GM21576 (cell line): Measurements from ENCODE around the gene NDFIP2.
A peak's percentile ranks its signal among the peaks of the same experiment; 100 is the strongest.

Source experiments
- ATAC-seq: cut with Tn5 transposase; IDR thresholded peaks from one replicate; pipeline ENCODE4 v1.9.1; 2021; ENCODE audit warnings: mild to moderate bottlenecking, moderate library complexity; ENCODE audit not compliant: unreplicated experiment

The NDFIP2 gene, protein sequence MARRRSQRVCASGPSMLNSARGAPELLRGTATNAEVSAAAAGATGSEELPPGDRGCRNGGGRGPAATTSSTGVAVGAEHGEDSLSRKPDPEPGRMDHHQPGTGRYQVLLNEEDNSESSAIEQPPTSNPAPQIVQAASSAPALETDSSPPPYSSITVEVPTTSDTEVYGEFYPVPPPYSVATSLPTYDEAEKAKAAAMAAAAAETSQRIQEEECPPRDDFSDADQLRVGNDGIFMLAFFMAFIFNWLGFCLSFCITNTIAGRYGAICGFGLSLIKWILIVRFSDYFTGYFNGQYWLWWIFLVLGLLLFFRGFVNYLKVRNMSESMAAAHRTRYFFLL

DNA sequence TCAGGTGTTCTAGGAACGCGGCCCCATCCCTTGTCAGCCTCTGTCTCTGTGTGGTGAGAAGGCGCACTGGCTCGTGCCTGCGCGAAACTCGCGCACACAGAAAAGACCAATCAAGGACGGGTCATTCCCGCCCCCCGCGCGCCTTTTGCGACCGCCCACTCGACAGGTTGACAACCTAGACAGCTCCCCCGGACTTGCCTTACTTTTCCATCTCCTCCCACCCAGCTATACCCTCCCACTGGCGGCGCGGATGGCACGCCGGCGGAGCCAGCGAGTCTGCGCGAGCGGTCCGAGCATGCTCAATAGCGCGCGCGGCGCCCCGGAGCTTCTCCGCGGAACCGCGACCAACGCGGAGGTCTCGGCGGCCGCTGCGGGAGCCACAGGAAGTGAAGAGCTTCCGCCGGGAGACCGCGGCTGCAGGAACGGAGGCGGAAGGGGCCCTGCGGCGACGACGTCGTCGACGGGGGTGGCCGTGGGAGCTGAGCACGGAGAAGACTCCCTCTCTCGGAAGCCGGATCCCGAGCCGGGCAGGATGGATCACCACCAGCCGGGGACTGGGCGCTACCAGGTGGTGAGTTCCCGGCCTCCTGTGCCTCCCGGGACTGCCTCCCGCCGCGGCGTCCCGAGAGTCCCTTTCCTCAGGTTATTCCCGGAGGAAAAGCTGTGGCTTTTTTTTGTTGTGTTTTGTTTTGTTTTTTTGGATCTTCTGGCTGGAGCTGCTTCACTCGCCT lies at the start of gene NDFIP2:
TSS of gene NDFIP2 (plus strand) at position 202 of the 731 bp plus-strand sequence. CDS start at position 251, 49 bp downstream.
- ATAC-seq, result peak; percentile 87

DNA sequence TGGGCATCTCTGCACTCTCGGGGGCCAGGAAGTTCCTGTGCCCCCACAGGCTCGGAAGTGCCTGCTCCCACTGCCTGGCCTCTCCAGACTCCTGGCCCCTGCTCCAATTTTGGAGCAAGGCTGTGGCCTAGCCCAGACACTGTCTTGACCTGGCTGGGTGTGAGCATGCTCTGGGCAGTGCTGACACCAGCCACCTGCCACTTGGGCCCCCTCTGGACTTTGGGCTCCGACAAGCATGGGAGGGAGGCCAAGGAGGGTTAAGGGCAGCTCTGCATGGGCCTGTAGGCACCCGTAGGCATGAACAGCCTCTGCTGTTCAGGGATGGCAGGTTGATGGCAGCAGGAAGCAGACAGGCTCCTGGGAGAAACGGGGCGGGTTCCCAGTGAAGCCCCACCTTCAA lies 48.9 kb upstream of the NDFIP2 start:
- ATAC-seq, result no peak

DNA sequence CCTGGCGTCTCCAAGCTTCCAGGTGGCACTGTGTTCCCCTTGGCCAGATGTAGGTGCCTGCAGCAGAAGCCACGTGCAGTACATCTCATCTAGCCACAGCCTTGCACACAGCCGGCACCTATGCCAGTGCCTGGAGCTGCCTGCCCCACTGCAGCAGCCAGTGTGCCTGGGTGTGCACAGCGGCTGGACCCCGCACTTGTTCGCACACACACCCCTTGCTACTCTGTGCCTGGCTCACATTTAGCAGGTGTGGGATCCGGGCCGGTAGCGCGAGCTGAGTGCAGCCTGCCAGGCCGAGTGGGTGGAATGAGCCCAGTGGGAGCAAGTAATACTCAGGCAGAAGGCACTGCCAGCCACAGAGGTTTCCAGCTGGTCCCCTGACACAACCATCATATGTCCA lies 48.0 kb upstream of the NDFIP2 start:
- ATAC-seq, result no peak

DNA sequence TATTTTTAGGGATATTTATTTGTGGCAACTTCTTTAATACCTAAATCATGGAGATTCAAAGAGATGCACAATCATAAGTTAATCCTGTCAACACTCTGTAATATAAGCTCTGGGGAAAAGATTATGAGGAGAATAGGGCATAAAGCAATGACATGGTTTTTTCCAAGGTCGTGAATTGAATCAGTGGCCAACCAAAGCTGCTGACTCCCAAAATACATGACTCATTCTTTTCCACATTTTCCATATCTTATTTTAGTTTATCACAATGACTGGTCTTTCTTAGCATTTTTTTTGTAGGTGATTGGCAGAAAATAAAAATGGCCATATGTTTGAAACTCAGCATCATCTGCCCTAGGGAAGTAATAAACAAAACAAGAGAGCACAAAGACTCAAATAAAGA lies 46.4 kb upstream of the NDFIP2 start:
- no peak for ATAC-seq

DNA sequence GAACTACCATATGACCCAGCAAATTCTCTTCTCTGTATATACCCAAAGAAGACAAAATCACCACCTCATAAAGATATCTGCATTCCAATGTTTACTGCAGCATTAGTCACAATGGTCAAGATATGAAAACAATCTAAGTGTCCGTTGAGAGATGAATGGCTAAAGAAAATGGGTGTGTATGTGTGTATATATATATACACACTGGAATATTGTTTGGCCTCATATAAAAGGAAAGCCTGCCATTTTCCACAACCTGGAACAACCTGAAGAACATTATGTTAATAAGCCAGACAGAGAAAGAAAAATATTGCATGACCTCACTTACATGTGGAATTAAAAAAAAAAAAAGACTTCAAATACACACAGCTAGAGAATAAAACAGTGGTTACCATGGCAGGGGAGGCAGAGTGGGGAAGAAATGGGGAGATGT lies 45.4 kb upstream of the NDFIP2 start:
- ATAC-seq, result no peak

DNA sequence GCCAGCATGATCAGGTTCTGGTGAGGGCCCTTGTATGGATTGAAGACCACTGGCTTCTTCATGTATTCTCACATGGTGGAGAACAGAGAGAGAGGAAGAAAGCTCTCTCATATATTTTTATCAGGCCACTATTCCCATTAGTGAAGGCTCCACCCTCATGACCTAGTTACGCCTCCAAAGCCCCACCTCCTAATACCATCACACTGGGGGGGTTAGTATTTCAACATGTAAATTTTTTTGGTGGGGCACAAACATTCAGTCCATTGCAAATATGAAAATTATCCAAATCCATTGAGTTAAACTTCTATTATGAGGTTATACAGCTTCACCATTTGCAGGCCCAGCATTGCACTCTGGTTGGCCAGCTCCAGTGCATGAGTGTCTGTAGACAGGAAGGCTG lies 41.7 kb upstream of the NDFIP2 start:
- no peak for ATAC-seq

DNA sequence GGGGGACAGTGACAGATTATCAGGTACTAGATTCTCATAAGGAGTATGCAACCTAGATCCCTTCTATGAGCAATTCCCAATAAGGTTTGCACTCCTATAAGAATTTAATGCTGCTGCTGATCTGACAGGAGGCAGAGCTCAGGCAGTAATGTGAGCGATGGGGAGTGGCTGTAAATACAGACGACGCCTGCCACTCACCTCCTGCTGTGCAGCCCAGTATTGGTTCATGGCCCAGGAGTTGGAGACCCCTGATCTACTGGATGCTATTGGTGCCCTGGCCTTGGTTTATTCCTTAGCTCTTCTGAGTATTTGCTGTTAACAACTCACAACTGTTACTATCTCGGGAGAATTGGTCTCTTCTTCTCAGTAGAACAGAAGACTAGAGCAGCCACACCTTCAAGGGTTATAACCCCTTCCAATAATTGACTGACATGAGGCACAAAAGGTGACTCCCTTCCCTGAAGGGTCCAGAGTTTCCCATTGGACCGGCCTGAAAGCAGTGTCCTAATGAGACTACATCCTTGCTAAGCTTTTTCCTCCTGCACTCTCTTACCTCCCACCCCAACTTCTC lies 39.9 kb upstream of the NDFIP2 start:
- ATAC-seq, result no peak

DNA sequence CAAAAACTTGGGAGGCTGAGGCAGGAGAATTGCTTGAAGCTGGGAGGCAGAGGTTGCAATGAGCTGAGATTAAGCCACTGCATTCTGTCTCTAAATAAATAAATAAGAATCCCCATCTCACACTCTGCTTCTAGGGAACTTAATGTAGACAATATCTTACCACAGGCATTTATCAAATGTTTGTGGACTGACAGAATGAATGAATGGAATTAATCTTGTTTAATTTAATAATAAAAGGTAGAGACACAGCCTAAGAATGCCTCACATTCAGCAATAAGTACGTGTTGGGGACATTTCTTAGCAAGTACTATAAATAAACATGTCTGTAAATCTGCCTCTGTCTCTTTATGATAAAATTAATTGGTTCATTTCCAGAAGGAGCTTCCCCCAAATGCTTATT lies 38.7 kb upstream of the NDFIP2 start:
- no peak for ATAC-seq

DNA sequence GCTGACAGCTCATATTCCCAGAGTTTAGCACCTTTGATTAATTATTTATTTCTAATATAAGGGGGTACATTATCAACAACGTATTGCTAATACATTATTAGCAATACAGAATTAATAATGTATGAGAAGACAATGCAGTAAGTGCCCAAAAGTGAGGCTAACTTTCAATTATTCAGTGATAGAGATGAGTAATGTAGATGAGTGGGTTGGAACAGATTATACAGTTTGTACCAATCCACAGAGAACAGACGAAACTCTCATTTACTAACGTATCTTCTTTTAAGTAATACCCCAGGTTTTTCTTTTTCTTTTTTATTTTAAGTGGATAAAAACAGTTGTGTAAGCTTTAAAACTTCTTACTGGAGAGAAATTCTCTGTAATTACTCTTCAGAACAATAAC lies 38.2 kb upstream of the NDFIP2 start:
- no peak for ATAC-seq

DNA sequence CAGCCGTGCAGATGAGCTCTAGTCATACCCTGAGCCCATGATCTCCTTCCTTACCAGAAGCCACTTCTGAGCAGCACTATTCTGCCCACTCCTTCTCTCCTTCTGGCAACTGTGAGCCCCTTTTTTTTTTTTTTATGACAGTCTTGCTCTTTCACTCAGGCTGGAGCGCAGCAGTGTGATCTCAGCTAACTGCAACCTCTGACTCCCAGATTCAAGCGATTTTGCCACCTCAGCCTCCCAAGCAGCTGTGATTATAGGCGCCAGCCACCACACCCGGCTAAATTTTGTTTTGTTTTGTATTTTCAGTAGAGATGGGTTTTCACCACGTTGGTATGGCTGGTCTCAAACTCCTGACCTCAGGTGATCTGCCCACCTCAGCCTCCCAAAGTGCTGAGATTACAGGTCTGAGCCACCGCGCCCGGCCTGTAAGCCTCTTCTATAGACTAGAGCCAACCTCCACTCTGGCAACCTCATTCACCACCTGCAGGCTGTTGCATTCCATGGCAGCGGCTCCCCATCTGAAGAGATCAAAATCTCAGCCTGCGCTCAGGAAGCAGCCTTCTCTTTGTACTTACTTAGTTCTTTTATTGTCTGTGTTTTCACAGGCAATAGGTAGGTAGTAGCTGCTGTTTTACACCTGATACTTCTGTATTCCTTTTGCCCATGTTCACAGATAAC lies 34.8 kb upstream of the NDFIP2 start:
- no peak for ATAC-seq

DNA sequence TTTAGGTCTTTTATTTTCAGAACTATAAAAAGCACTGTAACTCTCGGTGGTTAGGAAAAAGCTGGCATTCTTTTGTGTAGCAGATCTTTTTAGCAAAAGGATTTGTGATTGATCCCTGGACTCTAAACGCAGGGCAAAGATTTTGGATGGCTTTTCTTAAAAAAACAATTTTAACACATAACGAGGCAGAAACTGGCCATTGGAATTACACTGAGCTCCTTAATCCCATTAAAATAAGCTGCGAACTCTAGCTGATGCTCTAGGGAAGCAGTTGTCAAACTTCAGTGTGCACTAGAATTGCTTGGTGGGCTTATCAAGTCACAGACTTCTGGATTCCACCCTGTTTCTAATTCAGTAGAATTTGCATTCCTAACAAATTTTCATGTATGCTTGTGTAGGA lies 33.8 kb upstream of the NDFIP2 start:
- ATAC-seq, result no peak

DNA sequence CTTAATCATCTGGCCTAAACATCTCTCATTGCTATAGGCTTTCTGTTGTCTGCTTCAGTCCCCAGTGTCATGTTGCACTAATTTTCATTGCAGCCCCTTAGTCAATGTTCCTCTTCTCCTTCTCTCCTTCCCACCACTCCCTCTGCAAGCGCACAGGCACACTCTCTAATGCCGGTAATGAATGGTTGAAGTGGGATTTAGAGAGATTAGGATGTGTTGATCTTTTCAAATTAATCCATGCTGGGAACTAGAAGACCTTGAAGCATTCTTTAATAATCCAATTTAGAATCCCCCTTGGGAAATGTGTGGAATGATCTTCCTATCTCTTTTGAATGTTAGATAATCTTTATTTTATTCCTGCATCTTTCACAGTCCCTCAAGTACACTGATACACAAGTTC lies 33.2 kb upstream of the NDFIP2 start:
- no peak for ATAC-seq

DNA sequence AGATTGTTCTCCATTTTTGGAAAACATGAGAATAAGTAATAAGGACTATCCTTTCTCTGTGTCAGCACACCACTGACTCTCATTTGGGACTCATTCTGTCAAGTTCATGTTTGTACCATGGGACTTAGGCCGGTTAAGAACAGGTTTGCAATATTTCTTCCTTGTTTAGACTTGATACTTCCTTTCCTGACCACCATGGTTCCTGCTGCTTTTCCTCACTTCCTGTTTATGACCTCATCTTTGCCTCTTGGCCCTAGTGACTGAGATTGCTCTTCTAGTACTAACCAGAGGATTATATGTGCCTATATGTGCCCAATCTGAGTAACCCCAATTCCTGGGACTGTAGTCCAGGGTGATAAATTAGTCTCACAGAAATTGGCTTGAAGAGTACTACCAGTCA lies 32.5 kb upstream of the NDFIP2 start:
- no peak for ATAC-seq

DNA sequence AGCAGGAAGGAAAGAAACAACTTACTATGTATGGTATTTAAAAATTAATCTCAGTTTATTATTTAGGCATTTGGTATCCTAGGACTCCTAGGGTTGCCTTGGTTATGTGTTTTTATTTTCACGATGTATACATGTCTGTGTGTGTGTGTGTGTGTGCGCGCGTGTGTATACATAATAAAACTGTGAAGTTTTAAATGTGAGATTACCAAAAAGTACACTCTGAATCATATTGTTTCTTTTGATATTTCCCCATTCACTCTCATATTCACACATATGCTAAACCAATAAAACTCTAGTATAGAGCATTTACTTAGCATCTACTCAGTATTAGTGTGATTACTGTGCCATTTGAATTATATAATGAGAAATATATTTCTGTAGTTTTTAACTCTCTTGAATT lies 30.8 kb upstream of the NDFIP2 start:
- ATAC-seq, result no peak

DNA sequence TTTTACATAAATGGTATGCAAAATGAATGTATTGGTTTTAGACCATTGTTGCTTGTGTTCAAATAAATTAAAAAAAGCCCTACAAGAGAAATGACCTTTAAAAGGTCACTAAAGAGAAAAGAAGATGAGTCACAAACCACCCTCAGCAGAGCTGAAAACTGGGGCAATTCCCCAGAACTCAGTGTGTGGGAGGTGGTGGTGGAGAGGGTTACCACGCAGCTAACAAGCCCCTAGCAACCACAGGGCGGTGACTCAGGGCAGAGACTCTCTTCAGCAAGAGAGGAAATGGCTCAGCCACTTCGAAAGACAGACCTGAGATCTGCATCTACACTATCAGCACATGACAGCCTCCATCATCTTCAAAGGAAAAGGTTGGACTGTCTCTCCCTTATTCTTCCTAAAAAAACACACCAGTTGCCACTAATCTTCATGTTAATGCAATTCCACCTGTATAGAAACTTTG lies 29.4 kb upstream of the NDFIP2 start:
- ATAC-seq, result peak; percentile 100

DNA sequence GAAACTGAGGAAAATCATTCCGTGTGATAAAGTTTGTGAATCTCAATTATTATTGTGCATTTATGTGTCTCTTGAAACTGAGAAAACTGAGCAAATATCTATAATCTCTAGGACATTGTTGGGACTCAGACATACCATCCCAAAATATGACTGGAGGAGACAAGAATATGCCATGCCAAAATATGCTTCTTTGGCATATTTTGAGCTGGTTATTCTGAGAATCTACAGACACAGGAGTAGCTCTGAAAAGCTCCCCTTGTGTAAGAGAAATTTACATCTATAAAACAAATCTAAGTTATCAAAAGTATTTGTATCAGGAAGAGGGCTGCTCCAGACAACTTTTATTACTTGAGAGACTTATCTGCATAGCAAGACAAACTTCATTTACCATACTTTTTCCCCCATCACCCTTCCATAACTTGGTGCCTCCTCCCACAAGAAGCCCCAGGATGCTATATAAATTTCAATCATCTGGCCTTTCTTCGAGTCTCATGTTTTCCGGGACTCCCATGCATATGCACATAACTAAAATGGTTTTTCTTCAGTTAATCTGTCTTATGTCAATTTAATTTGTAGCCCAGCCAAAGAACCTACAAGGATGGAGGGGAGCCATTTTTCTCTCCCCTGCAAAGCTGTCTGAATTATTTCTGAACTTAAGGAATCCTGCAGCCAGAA lies 28.6 kb upstream of the NDFIP2 start:
- ATAC-seq, result no peak

DNA sequence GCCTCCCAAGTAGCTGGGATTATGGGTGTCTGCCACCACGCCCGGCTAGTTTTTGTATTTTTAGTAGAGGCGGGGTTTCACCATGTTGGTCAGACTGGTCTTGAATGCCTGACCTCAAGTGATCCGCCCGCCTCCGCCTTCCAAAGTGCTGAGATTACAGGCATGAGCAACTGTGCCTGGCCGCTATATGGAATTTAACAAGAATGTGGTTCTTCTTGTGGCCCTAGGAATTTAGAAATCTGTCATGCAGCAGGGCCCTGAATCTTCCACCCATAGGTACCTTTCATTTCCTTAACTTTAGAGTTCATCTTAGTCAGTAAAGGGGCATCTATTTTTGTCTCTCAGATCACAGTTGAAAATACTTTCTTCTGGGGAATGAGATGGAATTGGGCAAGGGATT lies 25.6 kb upstream of the NDFIP2 start:
- ATAC-seq, result no peak

DNA sequence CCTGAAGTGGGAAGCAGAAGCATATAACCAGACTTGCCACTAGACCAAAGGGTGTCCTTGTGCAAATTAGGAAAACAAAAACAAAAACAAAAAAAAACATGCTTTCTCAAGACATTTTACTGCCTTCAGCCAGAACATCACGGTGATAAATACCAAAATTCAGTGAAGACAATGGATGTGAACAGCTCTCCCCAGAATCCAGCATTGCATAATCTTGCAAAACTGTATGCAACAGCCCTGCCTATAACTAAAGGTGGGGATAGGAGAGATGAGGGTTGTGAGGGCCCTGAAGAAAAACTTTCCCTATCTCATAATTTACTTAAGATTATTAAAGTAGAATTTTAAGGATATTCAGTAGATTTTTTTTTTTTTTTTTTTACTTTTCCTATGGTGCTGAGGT lies 24.9 kb upstream of the NDFIP2 start:
- no peak for ATAC-seq

DNA sequence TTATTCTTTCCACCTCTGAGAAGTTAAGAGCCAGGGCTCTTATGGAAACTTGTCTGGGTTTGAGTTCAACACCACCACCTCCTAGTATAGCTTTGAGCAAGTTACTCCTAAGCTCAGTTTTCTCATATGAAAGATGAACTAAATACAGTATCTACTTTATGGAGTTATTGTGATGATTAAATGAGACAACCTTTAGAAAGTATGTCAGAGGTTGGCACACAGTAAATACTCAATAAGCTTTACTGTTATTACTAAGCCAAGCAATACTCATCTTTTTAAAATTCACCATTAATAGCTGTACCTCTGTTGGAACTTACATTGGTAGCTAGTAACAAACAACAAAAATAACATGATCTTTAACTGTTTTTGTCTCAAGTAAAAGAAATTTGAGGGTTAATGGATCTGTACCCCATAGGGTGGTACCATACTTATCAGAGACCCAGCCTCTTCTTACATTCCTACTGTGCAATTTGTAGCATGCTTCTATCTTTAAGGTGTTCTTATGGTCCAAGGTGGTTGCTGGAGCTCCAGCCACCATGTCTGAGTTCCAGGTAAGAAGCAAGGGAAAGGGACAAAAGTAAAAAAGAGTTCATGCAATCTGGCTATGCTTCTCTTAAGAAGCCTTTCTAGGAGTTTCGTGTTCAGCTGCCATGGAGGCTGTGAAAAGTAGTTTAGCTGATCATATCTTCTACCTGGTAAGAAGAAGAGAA lies 24.1 kb upstream of the NDFIP2 start:
- ATAC-seq, result no peak

DNA sequence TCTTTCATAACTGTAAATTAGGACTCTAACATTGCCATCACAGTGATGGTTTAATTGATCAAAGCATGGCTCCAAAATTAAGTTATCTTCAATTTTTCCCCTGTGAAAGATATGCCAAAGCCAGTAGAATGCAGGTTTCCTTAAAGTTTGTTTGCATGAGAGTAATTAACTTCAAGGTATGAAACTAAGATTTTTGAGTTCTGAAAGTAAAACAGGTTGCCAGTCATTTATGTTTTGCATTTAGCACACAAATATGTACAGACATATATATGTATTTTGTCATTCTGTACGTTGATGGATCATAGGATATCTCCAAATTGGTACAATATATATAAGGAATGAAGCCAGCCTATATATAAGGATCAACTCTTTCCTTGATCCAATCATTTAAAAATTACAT lies 23.6 kb upstream of the NDFIP2 start:
- no peak for ATAC-seq
